ENCODE measurements around the gene ACBD5.

DNA sequence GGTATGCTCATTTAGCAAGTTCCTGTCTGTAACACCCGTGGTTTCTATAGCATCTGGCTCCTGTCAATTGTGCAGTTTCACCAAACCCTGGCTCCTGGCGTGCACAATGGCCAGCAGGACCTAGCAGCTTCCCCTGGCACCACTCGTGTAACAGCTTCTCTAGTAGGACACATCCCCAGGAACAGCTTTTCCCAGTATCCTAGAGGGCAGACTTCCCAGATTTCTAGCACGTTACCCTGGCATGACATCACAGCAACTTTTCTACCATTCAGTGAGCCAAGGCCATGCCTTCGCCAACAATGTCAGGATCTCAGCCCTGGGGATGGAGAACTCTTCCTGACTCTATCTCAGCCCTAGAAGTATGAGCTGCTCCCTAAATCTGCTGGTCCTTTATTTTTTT, 92.9 kb downstream of the ACBD5 start:
- TF ChIP-seq, protein P1, sequence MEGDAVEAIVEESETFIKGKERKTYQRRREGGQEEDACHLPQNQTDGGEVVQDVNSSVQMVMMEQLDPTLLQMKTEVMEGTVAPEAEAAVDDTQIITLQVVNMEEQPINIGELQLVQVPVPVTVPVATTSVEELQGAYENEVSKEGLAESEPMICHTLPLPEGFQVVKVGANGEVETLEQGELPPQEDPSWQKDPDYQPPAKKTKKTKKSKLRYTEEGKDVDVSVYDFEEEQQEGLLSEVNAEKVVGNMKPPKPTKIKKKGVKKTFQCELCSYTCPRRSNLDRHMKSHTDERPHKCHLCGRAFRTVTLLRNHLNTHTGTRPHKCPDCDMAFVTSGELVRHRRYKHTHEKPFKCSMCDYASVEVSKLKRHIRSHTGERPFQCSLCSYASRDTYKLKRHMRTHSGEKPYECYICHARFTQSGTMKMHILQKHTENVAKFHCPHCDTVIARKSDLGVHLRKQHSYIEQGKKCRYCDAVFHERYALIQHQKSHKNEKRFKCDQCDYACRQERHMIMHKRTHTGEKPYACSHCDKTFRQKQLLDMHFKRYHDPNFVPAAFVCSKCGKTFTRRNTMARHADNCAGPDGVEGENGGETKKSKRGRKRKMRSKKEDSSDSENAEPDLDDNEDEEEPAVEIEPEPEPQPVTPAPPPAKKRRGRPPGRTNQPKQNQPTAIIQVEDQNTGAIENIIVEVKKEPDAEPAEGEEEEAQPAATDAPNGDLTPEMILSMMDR (IDR thresholded peaks at IDR 0.05; ENCODE audit: low read length): no peak
- no peak for TF ChIP-seq EZH2 (IDR thresholded peaks at IDR 0.05; ENCODE audit: borderline replicate concordance, low read length)

Data from OCI-LY1 (cell line).